ENCODE measurements around the gene DHX34. TPM values are rescaled to one million over a fixed set of nuclear protein-coding genes. Genes with fewer than 3 reads are reported as not detected.
A peak's percentile ranks its signal among the peaks of the same experiment; 100 is the strongest.

The DHX34 gene
- total RNA-seq, 1 experiment from 2014 or later = 10.0 TPM

DNA sequence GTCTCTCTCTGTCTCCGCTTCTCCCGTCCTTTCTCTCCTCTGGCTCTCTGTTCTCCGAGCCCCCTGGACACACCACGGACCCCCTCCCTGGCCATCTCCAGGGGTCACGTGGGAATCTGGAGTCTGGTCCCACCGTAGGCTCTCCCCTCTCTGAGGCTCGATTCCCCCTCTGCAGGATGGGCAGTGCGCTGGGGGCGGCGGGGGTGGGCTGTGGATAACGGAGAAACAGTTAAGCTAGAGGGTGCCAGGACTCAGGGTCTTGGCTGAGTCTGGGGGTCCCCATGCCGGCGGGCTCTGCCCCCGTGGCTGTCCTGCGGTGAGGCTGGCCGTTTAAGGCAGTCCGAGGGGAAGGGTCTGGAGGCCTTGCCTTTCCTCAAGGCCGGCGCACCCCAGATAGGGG lies 70.7 kb downstream of the DHX34 start:
- in situ Hi-C loops (cut with HindIII; ENCODE audit: low pct_unique_long_range_greater_than_20kb, low sequenced_read_pairs) = no loop called here
- no peak for DNase-seq (ENCODE audit: low read depth, low spot score)

DNA sequence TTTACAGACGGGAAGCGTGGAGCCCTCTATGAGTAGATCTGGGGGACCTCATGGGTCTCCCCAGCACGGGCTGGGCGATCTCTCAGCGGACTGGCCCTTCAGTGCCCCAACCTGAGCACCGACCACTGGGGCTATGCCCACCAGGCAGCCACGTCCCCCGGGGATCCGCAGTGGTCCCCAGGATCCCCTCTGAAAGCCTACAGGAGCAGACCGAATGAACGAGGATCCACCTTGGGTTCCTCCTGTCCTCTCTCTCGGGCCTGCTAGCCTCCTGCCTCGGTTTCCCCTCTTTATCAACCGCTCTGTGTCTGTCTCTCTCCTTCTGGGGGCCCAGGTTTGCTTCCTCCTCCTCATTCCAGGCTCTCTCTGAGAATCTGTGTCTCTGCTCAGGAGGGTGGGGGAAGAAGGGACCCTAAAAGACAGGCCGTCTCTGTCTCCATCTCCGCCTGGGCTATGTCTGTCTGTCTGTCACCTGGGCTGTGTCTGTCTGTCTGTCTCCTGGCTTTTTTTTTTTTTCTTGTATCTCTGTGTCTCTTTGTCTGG lies 72.2 kb downstream of the DHX34 start:
- in situ Hi-C loops (cut with HindIII; ENCODE audit: low pct_unique_long_range_greater_than_20kb, low sequenced_read_pairs) = no loop called here
- DNase-seq (ENCODE audit: low read depth, low spot score) = no peak

DNA sequence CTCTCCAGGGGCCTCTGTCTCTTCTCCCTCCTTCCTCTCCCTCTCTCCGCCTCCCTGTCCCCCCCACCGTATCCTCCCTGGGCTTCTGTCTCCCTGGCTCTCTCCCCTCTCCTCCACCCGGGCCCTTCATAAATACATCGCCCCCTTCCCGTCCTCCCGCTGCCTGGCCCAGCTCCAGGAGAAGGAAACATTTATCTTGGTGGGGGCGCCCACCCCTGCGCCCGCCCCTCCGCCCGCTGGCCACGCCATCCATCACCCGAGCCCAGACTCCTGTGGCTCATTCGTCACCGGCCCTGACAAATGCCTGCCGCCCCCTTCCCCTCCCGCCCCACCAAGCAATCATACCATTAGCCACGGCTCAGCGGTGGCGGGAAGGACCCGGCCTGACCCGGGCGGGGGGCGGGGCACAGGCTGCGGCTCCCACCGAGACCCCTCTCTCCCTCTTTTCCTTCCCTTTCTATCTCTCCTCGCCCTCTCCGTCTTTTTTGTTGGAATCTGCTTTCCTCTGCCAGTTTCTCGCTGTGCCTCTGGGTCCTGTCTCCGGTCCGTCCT lies 72.8 kb downstream of the DHX34 start:
- no peak for DNase-seq (ENCODE audit: low read depth, low spot score)
- in situ Hi-C loops (cut with HindIII; ENCODE audit: low pct_unique_long_range_greater_than_20kb, low sequenced_read_pairs) = no loop called here

DNA sequence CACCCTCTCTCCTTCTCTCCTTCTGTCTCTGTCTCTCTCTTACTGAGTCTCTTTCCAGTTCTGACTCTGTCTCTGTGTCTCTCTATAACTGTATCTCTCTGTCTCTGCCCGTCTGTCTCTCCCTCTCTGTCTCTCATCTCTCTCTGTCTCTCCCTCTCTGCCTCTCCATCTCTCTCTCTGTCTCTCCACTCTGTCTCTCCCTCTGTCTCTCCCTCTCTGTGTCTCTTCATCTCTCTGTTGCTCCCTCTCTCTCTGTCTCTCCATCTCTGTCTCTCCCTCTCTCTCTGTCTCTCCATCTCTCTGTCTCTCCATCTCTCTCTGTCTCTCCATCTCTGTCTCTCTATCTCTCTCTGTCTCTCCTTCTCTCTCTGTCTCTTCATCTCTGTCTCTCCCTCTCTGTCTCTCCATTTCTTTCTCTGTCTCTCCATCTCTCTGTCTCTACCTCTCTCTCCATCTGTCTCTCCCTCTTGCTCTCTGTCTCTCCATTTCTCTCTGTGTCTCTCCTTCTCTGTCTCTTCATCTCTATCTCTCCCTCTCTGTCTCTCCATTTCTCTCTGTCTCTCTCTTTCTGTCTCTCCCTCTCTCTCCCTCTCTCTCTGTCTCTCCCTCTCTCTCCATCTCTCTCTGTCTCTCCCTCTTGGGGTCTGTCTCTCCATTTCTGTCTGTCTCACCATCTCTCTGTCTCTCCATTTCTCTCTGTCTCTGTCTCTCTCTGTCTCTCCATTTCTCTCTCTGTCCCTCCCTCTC lies 73.5 kb downstream of the DHX34 start:
- in situ Hi-C loops (cut with HindIII; ENCODE audit: low pct_unique_long_range_greater_than_20kb, low sequenced_read_pairs) = no loop called here

DNA sequence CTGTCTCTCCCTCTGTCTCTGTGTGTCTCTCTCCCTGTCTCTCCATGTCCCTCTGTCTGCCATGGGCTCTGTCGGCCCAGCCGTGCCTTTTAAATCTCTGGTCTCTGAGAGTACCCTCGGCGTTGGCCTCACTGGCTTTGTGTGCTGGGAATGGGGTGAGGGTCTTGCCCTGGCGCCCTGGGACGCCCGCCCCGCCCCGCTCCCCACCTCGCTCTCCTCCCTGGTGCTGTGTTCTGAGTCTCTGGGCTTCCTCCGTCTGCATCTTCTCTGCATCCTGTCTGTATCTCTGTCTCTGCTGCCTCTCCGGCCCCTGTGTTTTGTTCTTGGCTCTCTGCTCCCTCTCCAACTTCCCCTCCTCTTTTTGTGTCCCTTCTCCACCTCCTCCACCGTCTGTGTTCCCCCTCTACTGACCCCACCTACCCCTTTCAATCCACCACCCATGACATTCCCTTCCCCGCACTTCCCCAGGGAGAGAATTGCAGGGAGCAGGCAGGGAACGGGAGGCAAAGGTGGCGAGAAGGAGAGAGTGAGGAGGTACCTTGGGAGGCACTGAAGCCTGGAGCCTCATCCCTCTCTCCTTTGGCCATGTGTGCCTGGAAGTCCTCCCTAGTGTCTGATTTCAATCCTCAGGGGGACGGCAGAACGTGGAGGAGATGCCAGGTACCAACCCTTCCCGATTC lies 74.2 kb downstream of the DHX34 start:
- in situ Hi-C loops (cut with HindIII; ENCODE audit: low pct_unique_long_range_greater_than_20kb, low sequenced_read_pairs) = no loop called here
- DNase-seq (ENCODE audit: low read depth, low spot score) = no peak

More for the DNA sequence above, 73.5 kb downstream of the DHX34 start:
- DNase-seq (ENCODE audit: low read depth, low spot score) = no peak

DNA sequence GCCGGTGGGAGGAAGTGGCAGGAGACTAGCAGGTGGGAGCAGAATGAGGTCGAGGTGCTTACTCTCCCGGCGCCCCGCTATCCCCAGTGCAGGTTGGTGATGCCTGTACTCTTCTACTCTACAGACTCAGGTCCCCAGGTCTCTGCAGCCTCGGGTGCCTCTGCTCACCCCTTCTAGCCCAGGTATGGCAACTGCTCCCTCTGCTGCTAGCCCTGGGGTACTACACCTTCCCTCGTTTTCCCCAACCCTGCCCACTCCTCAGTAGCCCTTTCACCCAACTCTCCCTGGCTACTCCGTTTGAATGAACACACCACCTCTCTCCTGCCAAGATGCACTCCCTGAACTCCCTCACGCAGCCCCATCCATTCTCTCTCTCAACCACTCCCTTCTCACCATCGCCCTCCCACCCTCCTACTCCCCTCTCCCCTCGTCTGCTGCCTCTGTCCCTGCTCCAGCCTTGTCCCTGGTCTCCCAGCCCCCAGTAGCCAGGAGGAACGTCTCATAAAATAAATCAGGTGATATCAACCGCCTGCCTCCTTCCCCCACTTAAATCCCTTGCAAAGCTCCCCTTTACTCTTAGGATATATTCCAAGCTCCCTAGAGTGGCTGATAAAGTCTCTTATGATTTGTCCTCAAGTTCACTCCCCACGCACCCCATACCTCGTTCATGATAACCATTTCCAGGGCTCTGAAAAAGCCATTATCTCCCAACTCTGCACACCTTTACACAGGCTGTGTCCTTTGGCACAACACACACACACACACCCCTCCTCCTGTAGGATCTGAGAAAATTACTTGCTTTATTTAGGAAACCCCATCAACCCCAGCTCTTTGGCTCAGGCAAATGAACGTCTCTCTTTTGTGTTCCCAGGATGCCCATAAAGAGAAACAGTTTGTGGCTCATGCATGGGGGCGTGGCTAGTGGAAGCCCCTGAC lies 78.4 kb downstream of the DHX34 start:
- in situ Hi-C loops (cut with HindIII; ENCODE audit: low pct_unique_long_range_greater_than_20kb, low sequenced_read_pairs) = no loop called here
- DNase-seq (ENCODE audit: low read depth, low spot score) = peak; percentile 78

DNA sequence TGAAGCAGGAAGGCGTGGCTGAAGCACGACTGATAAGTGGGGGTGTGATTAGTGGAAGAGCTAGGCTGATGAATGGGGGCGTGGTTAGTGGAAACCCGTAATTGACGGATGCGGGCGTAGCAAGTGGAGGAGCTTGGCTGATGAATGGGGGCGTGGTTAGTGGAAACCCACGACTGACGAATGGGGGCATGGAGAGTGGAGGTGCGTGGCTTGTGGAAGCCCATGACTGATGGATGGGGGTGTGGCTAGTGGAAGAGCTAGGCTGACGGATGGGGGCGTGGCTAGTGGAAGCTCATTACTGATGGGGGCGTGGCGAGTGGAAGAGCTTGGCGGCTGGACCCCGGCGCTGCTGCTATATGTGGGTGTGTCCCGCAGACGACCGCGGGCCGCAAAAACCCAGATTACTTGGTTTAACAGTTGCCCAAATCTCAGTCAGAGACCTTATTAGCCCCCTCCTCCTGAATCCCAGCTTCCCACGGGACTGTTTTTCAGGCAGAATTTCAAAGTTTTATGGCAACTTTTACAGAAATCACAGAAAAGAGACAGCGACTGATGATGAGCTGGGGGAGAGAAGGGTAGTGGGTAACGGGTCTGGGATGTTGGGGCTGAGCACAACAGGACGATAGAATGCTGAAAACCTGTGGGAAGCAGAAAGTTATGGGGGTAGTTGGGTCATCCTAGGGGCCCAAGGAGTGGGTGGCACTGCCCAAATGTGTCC lies 79.2 kb downstream of the DHX34 start:
- in situ Hi-C loops (cut with HindIII; ENCODE audit: low pct_unique_long_range_greater_than_20kb, low sequenced_read_pairs) = no loop called here
- DNase-seq (ENCODE audit: low read depth, low spot score) = peak; percentile 99

DNA sequence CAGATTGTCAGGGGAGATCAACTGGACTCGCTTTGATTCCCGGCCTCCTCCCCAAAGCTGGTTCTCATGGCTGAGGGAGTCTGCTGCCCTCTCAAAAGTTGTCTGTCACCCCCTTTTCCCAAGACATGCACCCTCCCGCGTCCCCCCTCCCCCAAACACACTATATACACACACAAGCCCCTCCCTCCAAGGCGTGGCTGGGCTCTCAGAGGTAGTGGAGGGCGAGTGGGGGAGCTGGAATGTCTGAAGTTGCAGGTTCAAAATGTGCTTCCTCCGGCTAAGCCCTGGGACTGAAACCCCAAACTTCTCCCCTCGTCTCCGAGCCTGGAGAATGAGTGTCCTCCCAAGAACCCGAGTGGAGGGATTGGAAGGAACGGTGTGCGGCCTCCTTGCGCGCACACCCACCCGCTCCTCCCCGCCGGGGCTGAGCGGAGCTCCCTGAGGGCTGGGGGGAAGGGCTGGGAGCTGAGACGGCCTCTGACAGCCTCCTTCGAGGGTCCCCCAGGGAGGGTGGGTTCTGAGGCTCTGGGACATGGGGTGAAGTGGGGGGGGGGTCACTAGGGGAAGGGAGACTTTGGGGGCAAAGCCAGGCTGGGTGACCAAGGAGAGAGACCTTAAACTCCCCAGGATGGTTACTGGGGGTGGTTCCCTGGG lies 80.2 kb downstream of the DHX34 start:
- no peak for DNase-seq (ENCODE audit: low read depth, low spot score)
- in situ Hi-C loops (cut with HindIII; ENCODE audit: low pct_unique_long_range_greater_than_20kb, low sequenced_read_pairs) = no loop called here

DNA sequence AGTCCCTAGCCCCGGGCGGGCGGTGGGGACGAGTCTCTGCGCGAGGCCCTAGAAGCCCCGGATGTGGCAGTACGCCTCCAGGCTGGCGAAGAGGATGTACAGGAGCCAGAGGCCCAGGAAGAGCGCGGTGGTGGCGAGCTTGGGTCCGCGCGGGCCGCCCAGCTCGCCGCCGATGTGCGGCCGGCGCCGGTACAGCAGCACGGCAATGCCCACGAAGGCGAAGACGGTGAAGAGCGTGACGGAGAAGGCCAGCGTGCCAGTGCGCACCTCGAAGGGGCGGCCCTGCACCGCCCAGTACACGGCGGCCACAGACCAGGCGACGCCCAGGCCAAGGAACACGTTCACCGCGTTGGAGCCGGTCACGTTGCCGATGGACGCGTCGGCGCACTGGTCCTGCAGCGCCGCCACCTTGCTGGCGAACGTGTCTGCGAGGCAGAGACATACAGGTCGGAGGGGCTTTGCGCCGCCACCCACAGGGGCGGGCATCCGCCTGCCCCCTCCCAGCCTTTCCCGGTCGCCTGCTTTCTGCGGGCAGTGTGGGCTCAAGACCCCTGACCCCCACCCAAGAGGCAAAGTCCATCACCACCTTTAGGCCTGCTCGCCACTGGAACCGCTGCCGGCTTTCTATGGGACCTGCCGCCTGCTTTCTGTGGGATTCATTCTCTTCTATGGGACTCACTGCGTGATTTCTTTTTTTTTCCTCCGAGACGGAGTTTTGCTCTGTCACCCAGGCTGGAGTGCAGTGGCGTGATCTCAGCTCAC lies 81.1 kb downstream of the DHX34 start:
- DNase-seq (ENCODE audit: low read depth, low spot score) = no peak
- in situ Hi-C loops (cut with HindIII; ENCODE audit: low pct_unique_long_range_greater_than_20kb, low sequenced_read_pairs) = no loop called here

DNA sequence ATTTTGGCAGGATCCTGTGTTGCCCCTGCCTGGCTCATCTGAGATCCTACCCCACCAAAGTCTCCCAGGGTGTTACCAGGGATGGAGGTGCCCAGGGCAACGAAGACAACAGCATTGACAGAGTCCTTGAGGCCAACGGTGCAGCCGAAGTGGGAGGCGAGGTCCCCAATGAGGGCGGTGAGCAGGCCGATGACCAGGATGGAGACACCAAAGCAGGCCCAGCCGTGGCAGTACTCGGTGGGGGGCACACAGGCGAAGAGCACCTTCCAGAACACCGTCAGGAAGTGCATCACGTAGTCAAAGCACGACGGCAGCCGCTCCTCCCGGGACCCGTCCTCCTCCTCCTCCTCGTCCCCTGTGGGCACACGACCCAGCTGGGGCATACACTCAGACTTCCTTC lies 83.0 kb downstream of the DHX34 start:
- DNase-seq (ENCODE audit: low read depth, low spot score) = no peak
- in situ Hi-C loops (cut with HindIII; ENCODE audit: low pct_unique_long_range_greater_than_20kb, low sequenced_read_pairs) = no loop called here

Other genes with a start within 250 kb of the DHX34 start
- 6.7 and 7.5 TPM in 2 replicates for gene ZC3H4, start 235.5 kb upstream of the DHX34 start, total RNA-seq (2014; rRNA removed; shearing (Covaris generic))
- gene SAE1, start 218.5 kb upstream of the DHX34 start, total RNA-seq (2014; rRNA removed; shearing (Covaris generic)) = 135 and 154 TPM in 2 replicates
- gene BBC3, start 118.1 kb upstream of the DHX34 start, total RNA-seq (2014; rRNA removed; shearing (Covaris generic)) = 45.9 and 51.2 TPM in 2 replicates
- gene CCDC9, start 92.8 kb upstream of the DHX34 start, total RNA-seq (2014; rRNA removed; shearing (Covaris generic)) = 2.5 and 5.0 TPM in 2 replicates
- gene INAFM1, start 74.4 kb upstream of the DHX34 start, total RNA-seq (2014; rRNA removed; shearing (Covaris generic)) = 0.45 and 0.69 TPM in 2 replicates
- 0.16 TPM in 1 of 2 replicates, not detected in the other for gene C5AR1, start 39.5 kb upstream of the DHX34 start, total RNA-seq (2014; rRNA removed; shearing (Covaris generic))
- not detected in 2 replicates for gene C5AR2, start 17.1 kb upstream of the DHX34 start, total RNA-seq (2014; rRNA removed; shearing (Covaris generic))
- gene MEIS3, start 70.2 kb downstream of the DHX34 start, total RNA-seq (2014; rRNA removed; shearing (Covaris generic)) = 12.9 and 20.0 TPM in 2 replicates
- gene SLC8A2, start 122.6 kb downstream of the DHX34 start, total RNA-seq (2014; rRNA removed; shearing (Covaris generic)) = 1.2 and 1.7 TPM in 2 replicates
- gene KPTN, start 134.9 kb downstream of the DHX34 start, total RNA-seq (2014; rRNA removed; shearing (Covaris generic)) = 6.9 and 14.6 TPM in 2 replicates
- gene NAPA, start 165.7 kb downstream of the DHX34 start, total RNA-seq (2014; rRNA removed; shearing (Covaris generic)) = 126 and 147 TPM in 2 replicates
- gene ZNF541, start 223.8 kb downstream of the DHX34 start, total RNA-seq (2014; rRNA removed; shearing (Covaris generic)) = not detected in 2 replicates

All from SK-MEL-5 (cell line).